HG02763 (cell line): ENCODE data around the gene RAB7B.
"Not testable (repeated sequence)": the region's sequence is repeated elsewhere in the genome, so short reads cannot be mapped to it uniquely, and the experiment has no call there.

Experiments
- ATAC-seq: cut with Tn5 transposase; IDR thresholded peaks from one replicate; pipeline ENCODE4 v1.9.1; 2021; ENCODE audit warnings: mild to moderate bottlenecking, moderate library complexity; ENCODE audit not compliant: unreplicated experiment

The RAB7B gene

DNA sequence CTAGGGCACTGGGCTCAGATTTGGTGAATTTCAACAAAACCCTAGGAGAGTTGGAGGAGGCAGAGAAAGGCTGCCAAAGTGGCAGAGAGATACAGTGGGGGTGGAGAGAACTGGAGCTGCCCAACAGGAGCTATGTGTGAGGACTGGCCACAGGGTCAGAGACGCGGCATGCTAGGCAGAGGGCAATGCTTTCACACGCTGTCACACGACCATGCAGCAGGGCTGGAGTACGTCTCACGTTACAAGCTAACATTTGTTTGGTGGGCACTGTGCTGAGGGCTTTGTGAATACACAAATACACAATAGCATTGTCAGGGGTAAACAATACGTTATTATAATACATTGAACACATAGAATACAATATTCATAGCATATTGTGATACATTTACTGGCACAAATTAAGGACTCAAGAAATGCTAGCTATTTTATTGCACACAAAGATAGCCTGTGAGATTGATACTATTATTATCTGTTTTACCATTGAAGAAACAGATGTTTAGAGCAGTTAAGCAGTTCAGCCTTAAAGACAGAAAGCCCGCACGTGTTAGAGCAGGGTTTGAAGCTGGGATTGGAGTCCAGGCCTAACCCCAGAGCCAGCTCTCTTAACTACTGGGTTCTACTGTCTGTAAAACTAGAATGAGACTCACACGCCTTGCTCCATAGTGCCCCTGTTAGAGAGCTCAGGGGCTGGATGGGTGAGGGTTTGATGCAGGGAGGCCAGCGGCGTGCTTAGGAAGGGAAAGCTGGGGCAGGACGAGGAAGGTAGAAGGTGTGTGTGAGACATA, 4.5 kb downstream of the RAB7B start:
- ATAC-seq, result no peak

DNA sequence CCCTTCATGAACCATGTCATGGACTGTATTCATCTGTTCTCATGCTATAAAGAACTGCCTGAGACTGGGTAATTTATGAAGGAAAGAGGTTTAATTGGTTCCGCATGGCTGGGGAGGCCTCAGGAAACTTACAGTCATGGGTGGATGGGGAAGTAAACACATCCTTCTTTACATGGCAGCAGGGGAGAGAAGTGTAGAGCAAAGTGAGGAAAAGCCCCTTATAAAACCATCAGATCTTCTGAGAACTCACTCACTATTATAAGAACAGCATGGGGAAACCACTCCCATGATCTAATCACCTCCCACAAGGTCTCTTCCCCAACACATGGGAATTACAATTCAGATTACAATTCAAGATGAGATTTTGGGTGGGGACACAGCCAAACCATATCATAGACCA, 6.6 kb downstream of the RAB7B start:
- ATAC-seq, result not testable (repeated sequence)

GRCh38 chr1:205994346-205994745, 8.8 kb downstream of the RAB7B start:
- ATAC-seq, result no peak

DNA sequence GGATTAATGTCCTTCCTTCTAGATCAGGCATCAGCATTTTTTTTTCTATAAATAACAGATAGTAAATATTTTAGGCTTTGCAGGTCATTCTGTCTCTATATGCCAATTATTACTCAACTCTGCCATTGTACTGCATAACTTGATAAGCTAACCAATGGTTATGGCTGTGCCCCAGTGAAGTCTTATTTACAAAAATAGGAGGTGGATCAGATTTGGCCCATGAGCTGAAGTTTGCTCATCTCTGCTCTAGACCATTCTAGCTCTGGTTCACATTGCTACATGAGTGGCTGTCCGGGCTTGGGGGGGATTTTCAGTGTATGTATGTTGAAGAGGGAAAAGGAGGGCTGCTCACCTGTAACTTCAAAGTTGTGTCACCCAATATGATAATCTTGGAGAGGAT, 10.1 kb downstream of the RAB7B start:
- ATAC-seq, result no peak

DNA sequence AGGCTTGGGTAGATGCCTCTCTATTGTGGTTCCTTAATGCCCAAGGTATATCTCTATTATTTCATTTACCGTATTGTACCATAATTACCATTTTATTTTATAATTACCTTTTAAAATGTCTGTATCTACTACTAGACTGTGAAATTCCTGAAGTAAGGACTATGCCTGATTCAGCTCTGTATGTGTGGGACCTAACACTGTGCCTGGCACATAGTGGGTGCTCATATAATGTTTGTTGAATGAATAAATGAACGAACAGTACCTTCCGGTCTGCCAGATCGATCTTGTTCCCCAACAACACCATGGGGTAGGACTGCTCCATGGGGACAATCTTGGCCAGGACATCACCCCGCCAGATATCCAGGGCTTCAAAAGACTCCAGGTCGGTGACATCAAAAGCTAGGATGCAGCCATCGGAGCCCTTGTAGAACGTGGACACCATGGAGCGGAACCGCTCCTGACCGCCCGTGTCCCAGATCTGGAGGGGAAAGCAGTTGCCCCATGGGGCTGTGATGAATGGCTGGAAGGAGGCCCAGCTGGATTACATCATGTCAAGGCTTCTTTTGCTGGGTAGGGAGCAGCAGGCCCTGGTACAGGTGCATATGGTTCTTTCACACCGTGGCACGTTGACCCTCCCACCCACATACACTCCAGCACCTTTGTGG, 10.8 kb downstream of the RAB7B start:
- ATAC-seq, result no peak

GRCh38 chr1:205991237-205991636, 12.0 kb downstream of the RAB7B start:
- no peak for ATAC-seq

DNA sequence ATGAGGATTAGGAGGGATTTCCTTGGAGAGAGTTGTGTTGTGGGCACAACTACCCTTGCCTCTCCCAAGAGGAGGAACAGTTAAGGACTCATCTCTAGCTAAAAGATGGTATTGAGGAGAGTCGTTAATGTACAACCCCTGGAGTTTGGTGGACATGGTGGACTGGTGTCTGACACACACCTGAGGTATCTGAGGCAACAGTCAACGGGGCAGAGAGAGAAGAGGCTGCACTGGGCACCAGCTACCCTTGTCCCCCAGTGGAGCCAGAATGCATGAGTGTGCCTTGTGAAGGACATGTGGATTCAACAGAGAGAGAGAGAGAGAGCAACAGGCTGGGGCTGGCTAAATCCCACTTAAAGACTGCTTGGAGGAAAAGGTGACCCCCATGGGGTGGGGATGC, 13.0 kb downstream of the RAB7B start:
- ATAC-seq, result no peak

DNA sequence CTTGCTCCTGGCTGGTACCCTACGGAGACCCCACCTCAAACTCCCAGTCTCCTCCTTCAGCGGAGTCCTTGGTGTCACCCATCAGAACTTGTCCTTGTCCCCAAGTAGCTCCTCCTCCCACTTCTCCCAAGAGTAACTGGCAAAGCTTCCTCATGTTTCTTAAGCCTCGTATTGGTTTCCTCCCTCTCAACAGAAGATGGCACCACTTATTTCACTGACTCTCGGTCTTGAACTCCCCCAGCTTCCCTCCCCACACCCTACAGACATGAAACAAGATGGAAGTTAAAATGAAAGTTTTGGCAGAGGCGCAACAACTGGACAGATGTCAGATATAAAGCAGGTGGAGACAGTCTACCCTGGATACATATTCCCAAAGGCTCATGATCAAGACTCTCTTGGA, 13.4 kb downstream of the RAB7B start:
- no peak for ATAC-seq

GRCh38 chr1:205988585-205988995, 14.6 kb downstream of the RAB7B start:
- ATAC-seq, result no peak

- ATAC-seq, result no peak
These were observed 16.3 kb downstream of the RAB7B start for GRCh38 chr1:205986861-205987260.

- no peak for ATAC-seq
These were observed 16.9 kb downstream of the RAB7B start for GRCh38 chr1:205986292-205986691.

- ATAC-seq, result no peak
These were observed 17.7 kb downstream of the RAB7B start for GRCh38 chr1:205985330-205986005.

- no peak for ATAC-seq
These were observed 19.1 kb downstream of the RAB7B start for GRCh38 chr1:205983925-205984725.

- ATAC-seq, result no peak
These were observed 21.9 kb downstream of the RAB7B start for GRCh38 chr1:205981257-205981656.

DNA sequence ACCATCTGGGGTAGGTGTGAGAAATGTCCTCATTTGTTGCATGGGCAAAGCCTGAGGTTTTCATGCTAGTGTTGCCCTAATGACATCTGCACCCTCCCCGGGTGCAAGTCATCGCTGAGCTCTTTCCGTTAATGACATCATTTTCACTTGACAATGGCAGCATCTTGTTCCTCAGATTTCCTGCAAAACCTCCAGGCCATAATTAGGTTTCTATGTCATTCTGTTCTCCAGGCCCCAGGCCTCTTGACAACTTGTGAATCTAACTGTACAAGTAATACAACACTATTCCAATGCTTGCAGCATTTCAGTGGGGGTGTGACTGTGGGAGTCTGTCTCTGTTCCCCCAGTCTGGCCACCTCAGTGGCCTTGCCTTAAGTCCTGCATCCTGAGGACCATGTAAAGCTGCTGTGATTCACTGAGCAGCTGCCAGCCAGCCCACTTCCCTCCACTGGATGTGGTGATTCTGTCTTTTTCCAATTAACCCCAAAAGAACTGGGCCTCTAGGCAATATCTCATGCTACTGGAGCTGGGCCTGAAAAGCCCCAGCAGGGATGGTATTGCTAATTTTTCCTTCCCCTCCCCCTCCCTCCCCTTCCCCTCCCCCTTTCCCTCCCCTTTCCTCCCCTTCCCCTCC, 22.8 kb downstream of the RAB7B start:
- no peak for ATAC-seq

DNA sequence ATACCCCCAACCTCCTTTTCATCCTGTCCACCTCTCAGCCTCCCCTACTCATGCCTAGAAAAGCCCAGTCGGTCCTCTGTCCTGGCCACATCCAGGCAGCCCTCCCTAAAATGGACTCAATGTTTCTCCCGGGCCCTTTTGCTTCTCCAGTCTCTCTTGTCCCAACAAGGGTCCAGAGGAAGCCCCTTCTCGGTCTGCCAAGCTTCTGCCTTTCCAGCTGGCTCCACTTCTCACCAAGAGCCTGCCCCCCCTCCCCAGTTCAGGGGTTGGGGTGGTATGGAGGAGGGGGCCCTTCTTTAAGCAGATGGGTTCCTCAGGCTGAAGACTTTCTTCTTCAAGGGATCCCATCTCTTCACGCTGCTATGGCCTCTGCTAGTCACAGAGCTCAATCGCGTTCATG, 23.9 kb downstream of the RAB7B start:
- ATAC-seq, result no peak

DNA sequence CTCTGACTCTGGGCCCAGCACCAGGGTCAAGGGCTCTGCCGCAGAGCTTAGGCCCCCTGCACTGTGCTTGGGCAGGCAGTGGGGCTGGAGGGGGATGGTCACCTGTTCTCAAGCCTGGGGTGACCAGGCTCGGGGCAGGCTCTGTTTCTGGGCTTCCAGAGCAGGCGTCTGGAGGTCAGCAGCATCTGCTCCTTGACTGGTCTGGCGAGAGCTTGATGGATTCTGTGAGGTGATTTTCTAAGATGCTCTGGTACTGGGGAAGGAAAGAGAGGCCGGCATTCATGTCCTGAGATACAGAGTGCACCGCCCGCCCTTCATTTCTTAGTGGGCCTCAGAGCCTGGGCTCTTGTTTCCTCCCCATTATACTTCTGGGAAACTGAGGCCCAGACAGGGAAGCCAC, 24.5 kb downstream of the RAB7B start:
- ATAC-seq, result no peak

DNA sequence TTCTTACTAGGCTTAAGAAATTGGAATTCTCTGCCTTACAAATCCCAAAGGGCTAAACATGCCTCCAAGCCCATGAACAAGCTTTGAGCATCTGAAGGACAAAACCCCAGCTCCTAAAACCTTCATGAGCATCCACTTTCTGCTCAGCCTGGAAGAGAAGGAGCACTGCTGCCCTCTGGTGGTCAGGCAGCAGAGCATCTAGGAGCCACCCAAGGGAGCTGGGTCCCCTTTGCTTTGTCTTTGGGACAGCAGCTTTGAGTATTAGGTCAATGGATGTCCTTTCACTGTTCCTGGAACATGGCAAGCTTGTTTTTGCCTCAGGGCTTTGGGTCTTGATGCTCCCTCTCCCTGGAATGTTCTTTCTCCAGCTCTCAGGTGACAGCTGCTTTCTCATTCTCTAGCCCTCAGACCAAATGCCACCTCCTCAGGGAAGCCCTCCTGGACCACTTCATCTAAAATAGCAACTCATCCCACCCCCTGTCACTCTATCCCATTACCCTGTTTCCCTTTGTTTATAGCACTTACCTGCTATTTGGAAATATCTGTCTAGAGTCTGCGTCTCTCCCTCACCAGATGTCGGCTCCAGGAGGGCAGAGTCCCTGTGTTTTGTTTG, 25.7 kb downstream of the RAB7B start:
- no peak for ATAC-seq

GRCh38 chr1:205976708-205977401, 26.3 kb downstream of the RAB7B start:
- no peak for ATAC-seq

- ATAC-seq, result no peak
These were observed 27.2 kb downstream of the RAB7B start for GRCh38 chr1:205976036-205976435.
